Fibroblast of skin of left quadriceps (primary cell): Measurements from ENCODE around the gene GADD45GIP1.

Experiments used
- DNase-seq, 2 experiments: peaks; one replicate each; pipeline ENCODE4 v3.0.0-alpha.2; 2013; ENCODE audit warnings: low read depth in 2 of 2

Gene GADD45GIP1

DNA sequence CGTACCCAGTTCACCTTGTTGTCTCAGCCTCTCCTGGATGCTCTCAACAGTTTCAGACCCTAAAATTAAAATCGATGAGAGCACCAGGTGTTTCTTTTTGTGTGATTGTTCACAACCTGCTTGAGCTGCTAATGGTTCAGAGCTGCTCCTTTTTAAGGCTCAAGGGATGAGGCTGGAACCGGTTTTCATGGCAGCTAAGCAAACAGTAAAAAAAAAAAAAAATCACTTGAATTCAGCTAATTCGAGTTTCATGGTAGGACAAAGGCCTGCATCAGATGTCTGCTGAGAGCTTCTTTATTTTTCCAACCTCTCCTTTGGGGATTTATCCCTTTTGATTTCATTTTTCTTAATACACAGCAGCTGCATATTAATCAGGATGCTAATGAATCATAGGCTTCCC, 44.5 kb downstream of the GADD45GIP1 start:
- no peak for DNase-seq

DNA sequence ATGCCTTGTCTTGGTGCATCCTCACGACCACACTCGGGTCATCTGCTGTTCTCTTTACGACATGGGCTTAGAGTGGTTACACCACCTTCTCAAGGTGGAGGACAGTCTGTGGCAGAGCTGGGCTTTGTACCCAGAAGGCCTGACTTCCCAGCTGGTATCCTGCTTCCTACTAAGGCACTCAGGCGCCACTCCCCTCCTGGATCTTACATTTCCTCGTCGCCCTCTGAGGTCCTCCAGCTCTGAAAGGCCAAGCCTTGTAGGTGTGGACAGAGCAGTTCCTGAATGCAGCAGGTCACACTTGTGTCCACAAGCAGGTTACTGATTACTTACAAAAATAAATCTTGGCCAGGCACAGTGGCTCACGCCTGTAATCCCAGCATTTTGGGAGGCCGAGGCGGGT, 49.9 kb downstream of the GADD45GIP1 start:
- DNase-seq, result no peak
